ENCODE measurements around the gene PCDHGC3.

PCDHGC3 gene

GRCh38 chr5:141503681-141504080, 27.9 kb downstream of the PCDHGC3 start:
- Histone ChIP-seq H3K9ac (ENCODE audit: low read length) (peak overlapping the region; percentile 52), H4K20me1 (ENCODE audit: low read depth, low read length) (no peaks in the 10 kb centered on the region), H2AFZ (ENCODE audit: low read depth, low read length, severe bottlenecking) (no peak overlapping the region), H3K9me2 (replicated peaks; ENCODE audit: insufficient read depth, low read length) (no peaks in the 10 kb centered on the region), H3K9me3 (ENCODE audit: insufficient read depth, low read length) (no peaks in the 10 kb centered on the region), H3F3A (ENCODE audit: insufficient read depth) (peaks cover 67% of the 10 kb centered on the region), H3K4me2 (ENCODE audit: low read depth, low read length, poor library complexity, severe bottlenecking) (peak overlapping the region; percentile 87), H3K27me3 (ENCODE audit: low read length) (no peaks in the 10 kb centered on the region), H3K27ac (ENCODE audit: low read depth, low read length) (peak overlapping the region; percentile 99), H3K36me3 (ENCODE audit: low read length) (no peaks in the 10 kb centered on the region), H3K4me3 (ENCODE audit: insufficient read depth, low read length, poor library complexity, severe bottlenecking) (peak overlapping the region; percentile 17), H3K79me2 (ENCODE audit: insufficient read depth, low read length) (peaks cover 17% of the 10 kb centered on the region; the same call in 1 of the 2 replicates)
- TF ChIP-seq CTCF (IDR thresholded peaks at IDR 0.05; ENCODE audit: insufficient read depth, low read length, poor library complexity, severe bottlenecking) (no peak), EZH2phosphoT487 (conservative IDR thresholded peaks at IDR 0.05; ENCODE audit: low read length) (no peak)

- H3K4me2 ChIP-seq (ENCODE audit: low read depth, low read length, poor library complexity, severe bottlenecking) = peak overlapping the region; percentile 87
- peak overlapping the region; percentile 99 for H3K27ac ChIP-seq (ENCODE audit: low read depth, low read length)
- no peaks in the 10 kb centered on the region for H4K20me1 ChIP-seq (ENCODE audit: low read depth, low read length)
- no peaks in the 10 kb centered on the region for H3K9me2 ChIP-seq (replicated peaks; ENCODE audit: insufficient read depth, low read length)
- no peak overlapping the region for H2AFZ ChIP-seq (ENCODE audit: low read depth, low read length, severe bottlenecking)
- H3F3A ChIP-seq (ENCODE audit: insufficient read depth) = peaks cover 69% of the 10 kb centered on the region
- H3K36me3 ChIP-seq (ENCODE audit: low read length) = no peaks in the 10 kb centered on the region
- no peaks in the 10 kb centered on the region for H3K9me3 ChIP-seq (ENCODE audit: insufficient read depth, low read length)
- H3K79me2 ChIP-seq (ENCODE audit: insufficient read depth, low read length) = peaks cover 17% of the 10 kb centered on the region; the same call in 1 of the 2 replicates
- peak overlapping the region; percentile 17 for H3K4me3 ChIP-seq (ENCODE audit: insufficient read depth, low read length, poor library complexity, severe bottlenecking)
- TF ChIP-seq CTCF (IDR thresholded peaks at IDR 0.05; ENCODE audit: insufficient read depth, low read length, poor library complexity, severe bottlenecking) (no peak), EZH2phosphoT487 (conservative IDR thresholded peaks at IDR 0.05; ENCODE audit: low read length) (no peak)
- H3K9ac ChIP-seq (ENCODE audit: low read length) = peak overlapping the region; percentile 52
- H3K27me3 ChIP-seq (ENCODE audit: low read length) = no peaks in the 10 kb centered on the region
Measured at GRCh38 chr5:141504216-141504615, 28.4 kb downstream of the PCDHGC3 start.

GRCh38 chr5:141506381-141507155, 30.8 kb downstream of the PCDHGC3 start:
- peak overlapping the region; percentile 84 for H3K9ac ChIP-seq (ENCODE audit: low read length)

More at GRCh38 chr5:141506381-141507155, 30.8 kb downstream of the PCDHGC3 start:
- Histone ChIP-seq H3K27me3 (ENCODE audit: low read length) (no peaks in the 10 kb centered on the region), H3F3A (ENCODE audit: insufficient read depth) (peaks cover 87% of the 10 kb centered on the region), H3K79me2 (ENCODE audit: insufficient read depth, low read length) (peaks cover 17% of the 10 kb centered on the region; the same call in 1 of the 2 replicates), H3K27ac (ENCODE audit: low read depth, low read length) (peak overlapping the region; percentile 99), H3K9me2 (replicated peaks; ENCODE audit: insufficient read depth, low read length) (no peaks in the 10 kb centered on the region), H3K4me3 (ENCODE audit: insufficient read depth, low read length, poor library complexity, severe bottlenecking) (peak overlapping the region; percentile 9), H3K4me2 (ENCODE audit: low read depth, low read length, poor library complexity, severe bottlenecking) (peak overlapping the region; percentile 87), H4K20me1 (ENCODE audit: low read depth, low read length) (no peaks in the 10 kb centered on the region), H3K36me3 (ENCODE audit: low read length) (no peaks in the 10 kb centered on the region; the same call in 1 of the 2 replicates), H3K9me3 (ENCODE audit: insufficient read depth, low read length) (no peaks in the 10 kb centered on the region), H2AFZ (ENCODE audit: low read depth, low read length, severe bottlenecking) (no peak overlapping the region)
- TF ChIP-seq EZH2phosphoT487 (conservative IDR thresholded peaks at IDR 0.05; ENCODE audit: low read length) (no peak), CTCF (IDR thresholded peaks at IDR 0.05; ENCODE audit: insufficient read depth, low read length, poor library complexity, severe bottlenecking) (no peak)
